Measurements from ENCODE around the gene SLC24A3. TPM values are rescaled to one million over a fixed set of nuclear protein-coding genes. Genes with fewer than 3 reads are reported as not detected.

The SLC24A3 gene
- total and polyA plus RNA-seq, 9 donors: 4.8 to 40.5 (median 18.6) TPM

DNA sequence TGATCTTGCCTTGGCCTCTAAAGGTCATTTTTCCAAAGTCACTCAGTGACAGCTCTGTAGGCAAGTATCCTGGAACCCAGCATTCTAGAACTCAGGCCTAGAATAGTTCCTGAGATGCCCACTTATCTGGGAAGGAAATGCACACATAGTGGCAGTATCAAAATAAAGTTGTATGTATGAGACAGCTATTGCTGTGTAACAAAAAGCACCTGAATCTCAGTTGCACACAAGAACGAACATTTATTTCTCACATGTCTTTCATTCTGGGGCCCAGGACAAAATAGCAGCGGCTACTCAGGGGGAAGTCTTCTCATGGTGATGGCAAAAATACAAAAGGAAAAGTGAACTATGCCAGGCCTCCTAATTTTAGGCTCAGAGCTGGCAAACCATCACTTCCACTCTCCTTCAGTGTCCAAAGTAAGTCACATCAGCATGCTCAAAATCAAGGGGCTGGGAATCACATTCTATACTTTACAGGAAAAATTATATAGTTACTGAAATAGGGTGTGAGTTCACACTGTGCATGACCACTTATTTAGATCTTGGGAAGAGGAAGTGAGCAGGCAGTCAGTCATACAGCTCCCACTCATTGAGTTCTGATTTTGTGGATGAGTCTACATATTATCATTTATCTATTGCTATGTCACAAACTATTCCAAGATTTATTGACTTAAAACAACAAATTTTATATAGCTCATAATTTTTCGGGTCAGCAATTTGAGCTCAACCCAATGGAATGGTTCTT lies 412.0 kb downstream of the SLC24A3 start:
- intact Hi-C loops (cut with DNase I): no loop called here
- WGBS, 3 donors: 90 to 94% (median 92%) methylated on average over 3 of the region's 3 CpGs
- DNase-seq: no peak
- H3K4me3 ChIP-seq: no peak overlapping the region
- TF ChIP-seq, protein P1, sequence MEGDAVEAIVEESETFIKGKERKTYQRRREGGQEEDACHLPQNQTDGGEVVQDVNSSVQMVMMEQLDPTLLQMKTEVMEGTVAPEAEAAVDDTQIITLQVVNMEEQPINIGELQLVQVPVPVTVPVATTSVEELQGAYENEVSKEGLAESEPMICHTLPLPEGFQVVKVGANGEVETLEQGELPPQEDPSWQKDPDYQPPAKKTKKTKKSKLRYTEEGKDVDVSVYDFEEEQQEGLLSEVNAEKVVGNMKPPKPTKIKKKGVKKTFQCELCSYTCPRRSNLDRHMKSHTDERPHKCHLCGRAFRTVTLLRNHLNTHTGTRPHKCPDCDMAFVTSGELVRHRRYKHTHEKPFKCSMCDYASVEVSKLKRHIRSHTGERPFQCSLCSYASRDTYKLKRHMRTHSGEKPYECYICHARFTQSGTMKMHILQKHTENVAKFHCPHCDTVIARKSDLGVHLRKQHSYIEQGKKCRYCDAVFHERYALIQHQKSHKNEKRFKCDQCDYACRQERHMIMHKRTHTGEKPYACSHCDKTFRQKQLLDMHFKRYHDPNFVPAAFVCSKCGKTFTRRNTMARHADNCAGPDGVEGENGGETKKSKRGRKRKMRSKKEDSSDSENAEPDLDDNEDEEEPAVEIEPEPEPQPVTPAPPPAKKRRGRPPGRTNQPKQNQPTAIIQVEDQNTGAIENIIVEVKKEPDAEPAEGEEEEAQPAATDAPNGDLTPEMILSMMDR (IDR thresholded peaks at IDR 0.05): no peak
- no peaks in the 10 kb centered on the region for H3K36me3 ChIP-seq
- no peak overlapping the region for H3K27ac ChIP-seq
- H3K4me1 ChIP-seq (ENCODE audit: insufficient read depth): no peaks in the 10 kb centered on the region
- no peaks in the 10 kb centered on the region for H3K27me3 ChIP-seq
- no peaks in the 10 kb centered on the region for H3K9me3 ChIP-seq

DNA sequence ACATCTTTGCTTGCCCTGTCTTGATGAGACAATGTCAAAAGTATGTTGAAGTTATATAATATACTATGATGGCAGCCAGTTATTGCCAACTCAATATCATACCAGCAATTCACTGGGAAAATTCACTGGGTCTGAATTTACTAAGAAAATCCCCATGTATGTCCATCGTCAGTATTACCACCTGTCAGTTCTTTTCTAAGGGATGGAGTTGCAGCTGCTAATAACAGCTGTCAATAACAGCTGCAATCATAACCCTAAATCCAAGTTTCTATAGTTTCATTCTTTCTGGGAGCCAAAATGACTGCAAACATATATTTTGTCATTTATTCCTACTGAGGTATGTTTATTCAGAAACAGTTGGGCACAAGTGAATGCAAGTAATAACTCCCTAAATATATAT lies 413.0 kb downstream of the SLC24A3 start:
- TF ChIP-seq EP300 (IDR thresholded peaks at IDR 0.05) (no peak), POLR2A (IDR thresholded peaks at IDR 0.05) (no peak)
- TF ChIP-seq, protein P1 (IDR thresholded peaks at IDR 0.05): no peak
- no peak overlapping the region for H3K27ac ChIP-seq
- H3K4me1 ChIP-seq (ENCODE audit: insufficient read depth): no peaks in the 10 kb centered on the region
- WGBS, 3 donors: 89 to 94% (median 92%) methylated on average over 1 of the region's 1 CpG
- H3K9me3 ChIP-seq: no peaks in the 10 kb centered on the region
- H3K27me3 ChIP-seq: no peaks in the 10 kb centered on the region
- no peak for DNase-seq
- no peaks in the 10 kb centered on the region for H3K36me3 ChIP-seq
- intact Hi-C loops (cut with DNase I): no loop called here
- H3K4me3 ChIP-seq: no peak overlapping the region

DNA sequence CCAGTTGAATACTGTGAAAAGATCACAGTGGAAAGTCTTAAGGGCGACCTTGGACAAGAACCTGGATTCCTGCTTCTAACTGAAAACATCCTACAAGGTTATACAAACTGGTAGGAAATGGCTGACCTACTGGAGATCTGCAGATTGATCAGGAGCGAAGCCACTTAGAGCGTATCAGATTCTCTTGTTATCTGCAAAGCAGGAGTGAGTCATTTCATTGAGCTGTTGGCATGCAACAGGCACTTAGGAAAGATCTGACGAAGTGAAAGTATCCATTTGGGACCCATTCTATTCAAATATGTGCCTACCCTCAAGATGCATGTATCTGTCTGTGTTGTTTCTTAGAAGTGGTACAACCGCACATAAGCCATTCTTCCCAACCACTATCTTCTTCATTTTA lies 414.5 kb downstream of the SLC24A3 start:
- Histone ChIP-seq H3K36me3 (no peaks in the 10 kb centered on the region), H3K27me3 (no peaks in the 10 kb centered on the region), H3K9me3 (no peaks in the 10 kb centered on the region), H3K4me1 (ENCODE audit: insufficient read depth) (no peaks in the 10 kb centered on the region), H3K4me3 (no peak overlapping the region), H3K27ac (no peak overlapping the region)
- TF ChIP-seq EP300 (IDR thresholded peaks at IDR 0.05) (no peak), POLR2A (IDR thresholded peaks at IDR 0.05) (no peak)
- TF ChIP-seq, protein P1 (IDR thresholded peaks at IDR 0.05): no peak
- no peak for DNase-seq
- intact Hi-C loops (cut with DNase I): no loop called here
- WGBS, 3 donors: 92 to 95% (median 92%) methylated on average over 5 of the region's 5 CpGs

DNA sequence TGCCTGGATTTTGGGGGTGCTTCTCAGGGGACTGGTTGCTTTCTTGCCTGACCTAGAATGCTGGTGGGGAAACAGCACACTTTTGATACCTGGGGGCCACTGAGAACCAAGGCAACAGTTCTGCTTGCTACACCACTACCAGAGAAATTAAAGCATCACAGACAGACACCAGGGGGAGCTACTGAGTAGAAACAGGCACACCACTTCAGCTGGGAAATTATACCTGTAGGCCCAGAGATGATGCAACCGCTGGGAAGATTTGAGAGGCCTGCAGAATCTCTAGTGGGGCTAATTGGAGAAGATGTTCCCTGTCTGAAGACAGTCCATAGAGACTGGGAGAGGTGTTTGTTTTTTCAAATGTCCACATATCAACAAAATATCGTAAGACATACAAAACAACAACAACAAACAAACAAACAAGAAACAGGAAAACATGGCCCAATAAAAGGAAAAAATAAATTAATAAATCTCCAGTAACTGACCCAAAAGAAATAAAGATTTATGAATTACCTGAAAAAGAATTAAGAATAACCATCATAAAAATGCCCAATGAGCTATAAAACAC lies 416.2 kb downstream of the SLC24A3 start:
- intact Hi-C loops (cut with DNase I): no loop called here
- no peak for DNase-seq

More for the DNA sequence above, 416.2 kb downstream of the SLC24A3 start:
- no peak overlapping the region for H3K4me3 ChIP-seq
- TF ChIP-seq POLR2A (IDR thresholded peaks at IDR 0.05) (no peak), EP300 (IDR thresholded peaks at IDR 0.05) (no peak)
- TF ChIP-seq, protein P1 (IDR thresholded peaks at IDR 0.05): no peak
- no peaks in the 10 kb centered on the region for H3K27me3 ChIP-seq
- no peak overlapping the region for H3K27ac ChIP-seq
- no peaks in the 10 kb centered on the region for H3K9me3 ChIP-seq
- H3K36me3 ChIP-seq: no peaks in the 10 kb centered on the region
- 44 to 69% (median 50%) methylated on average over 2 of the region's 2 CpGs for WGBS, 3 donors
- no peaks in the 10 kb centered on the region for H3K4me1 ChIP-seq (ENCODE audit: insufficient read depth)
